Liver (tissue), 9 donors: ENCODE measurements around the gene TGIF1. TPM values are rescaled to one million over a fixed set of nuclear protein-coding genes. Genes with fewer than 3 reads are reported as not detected.

ENCODE experiments used
- DNase-seq: peaks from one replicate; pipeline ENCODE4 v3.0.0-alpha.2; 2017; ENCODE audit warnings: low spot score
- H3K27ac ChIP-seq, 2 donors: one replicate each; pipeline ENCODE4 v1.7.0; 2013; ENCODE audit warnings: inconsistent platforms in 2 of 2, low read length in 2 of 2, control low read depth in 1 of 2, low read depth in 1 of 2, mild to moderate bottlenecking in 1 of 2
- H3K27me3 ChIP-seq, 4 donors: one replicate each; pipeline versions ENCODE4 v1.6.1 to v1.7.0; 2013; ENCODE audit warnings: low read length in 3 of 4, inconsistent platforms in 1 of 4, mild to moderate bottlenecking in 1 of 4, moderate library complexity in 1 of 4; ENCODE audit not compliant: control insufficient read depth in 4 of 4, insufficient read depth in 4 of 4
- H3K36me3 ChIP-seq, 4 donors: one replicate each; pipeline versions ENCODE4 v1.6.1 to v1.7.0; 2013; ENCODE audit warnings: low read length in 3 of 4, mild to moderate bottlenecking in 3 of 4, low read depth in 1 of 4, moderate library complexity in 1 of 4; ENCODE audit not compliant: control insufficient read depth in 4 of 4, insufficient read depth in 3 of 4
- H3K4me1 ChIP-seq, 4 donors: one replicate each; pipeline versions ENCODE4 v1.6.1 to v1.7.0; 2013; ENCODE audit warnings: low read length in 3 of 4, mild to moderate bottlenecking in 3 of 4, moderate library complexity in 1 of 4; ENCODE audit not compliant: control insufficient read depth in 4 of 4, insufficient read depth in 4 of 4
- H3K4me3 ChIP-seq, 3 donors: one replicate each; pipeline versions ENCODE4 v1.6.1 to v1.7.0; 2013; ENCODE audit warnings: low read length in 3 of 3, control low read depth in 1 of 3, low read depth in 1 of 3, mild to moderate bottlenecking in 1 of 3
- H3K9ac ChIP-seq, 2 donors: one replicate each; pipeline ENCODE4 v1.7.0; 2013; ENCODE audit warnings: low read length in 2 of 2, mild to moderate bottlenecking in 2 of 2, moderate library complexity in 2 of 2, control low read depth in 1 of 2, low read depth in 1 of 2
- H3K9me3 ChIP-seq, 4 donors: one replicate each; pipeline versions ENCODE4 v1.6.1 to v1.7.0; 2013; ENCODE audit warnings: low read length in 3 of 4; ENCODE audit not compliant: control insufficient read depth in 4 of 4
- FOXA1 ChIP-seq: IDR thresholded peaks from 2 replicates; pipeline ENCODE4 v1.6.1; 2016; ENCODE audit warnings: antibody characterized with exemption
- FOXA2 ChIP-seq: IDR thresholded peaks from 2 replicates; pipeline ENCODE4 v1.6.1; 2016; ENCODE audit warnings: antibody characterized with exemption
- HNF4G ChIP-seq: IDR thresholded peaks from 2 replicates; pipeline ENCODE4 v1.6.1; 2016; ENCODE audit warnings: antibody characterized with exemption
- JUND ChIP-seq, 2 donors: IDR thresholded peaks; 2 replicates each; pipeline ENCODE4 v1.6.1; 2016; ENCODE audit warnings: antibody characterized with exemption in 2 of 2
- NR2F2 ChIP-seq: IDR thresholded peaks from 2 replicates; pipeline ENCODE4 v1.6.1; 2016; ENCODE audit warnings: antibody characterized with exemption
- RAD21 ChIP-seq, 2 donors: IDR thresholded peaks; 2 replicates each; pipeline ENCODE4 v1.6.1; 2016; ENCODE audit warnings: antibody characterized with exemption in 2 of 2, mild to moderate bottlenecking in 2 of 2
- RXRA ChIP-seq, 2 donors: IDR thresholded peaks; 2 replicates each; pipeline ENCODE4 v1.6.1; 2017 to 2018; ENCODE audit warnings: antibody characterized with exemption in 2 of 2, mild to moderate bottlenecking in 1 of 2
- TAF1 ChIP-seq: conservative IDR thresholded peaks from 2 replicates; pipeline ENCODE4 v1.6.1; 2016; ENCODE audit warnings: antibody characterized with exemption, mild to moderate bottlenecking
- YY1 ChIP-seq: IDR thresholded peaks from 2 replicates; pipeline ENCODE4 v1.6.1; 2016; ENCODE audit warnings: antibody characterized with exemption, mild to moderate bottlenecking
- WGBS: extraction: QIAGEN DNeasy Blood & Tissue Kit; methylation state at CpG from one replicate; pipeline ENCODE4 v1.1.7; 2013; 5-methylcytosine and 5-hydroxymethylcytosine counted together
- polyA plus RNA-seq, 2 donors: library from polyadenylated mRNA; stranded (reverse) in 1 of 2; unstranded in 1 of 2; fragments of 200-250 nt in 1 of 2; fragments of >200 nt in 1 of 2; fragmentation: Nextera tagmentation in 1 of 2; extraction: Ambion mirVana in 1 of 2; gene quantifications; one replicate each; pipeline versions ENCODE4 v1.2.1 to v1.2.3, GENCODE V29; 2013 to 2015
- total RNA-seq, 2 donors: library from RNA; depleted of rRNA; stranded (reverse); fragments of >200 nt; gene quantifications; one replicate each; pipeline ENCODE4 v1.2.3, GENCODE V29; 2014
- TF ChIP-seq, protein P1 (sequence below): IDR thresholded peaks from 2 replicates; pipeline ENCODE4 v1.6.1; 2016; ENCODE audit warnings: antibody characterized with exemption
- TF ChIP-seq, protein P2 (sequence below): IDR thresholded peaks from 2 replicates; pipeline ENCODE4 v1.6.1; 2016; ENCODE audit warnings: antibody characterized with exemption
- TF ChIP-seq, protein P3 (sequence below): fragments of 150-350 bp; IDR thresholded peaks from 2 replicates; pipeline ENCODE4 v1.5.1; 2017; ENCODE audit warnings: improper control_type of control experiment, low read depth, low read length; ENCODE audit not compliant: missing input control
- TF ChIP-seq, protein P4 (sequence below): IDR thresholded peaks from 2 replicates; pipeline ENCODE4 v1.6.1; 2016; ENCODE audit warnings: antibody characterized with exemption
- TF ChIP-seq, protein P5 (sequence below): IDR thresholded peaks from 2 replicates; pipeline ENCODE4 v1.6.1; 2016; ENCODE audit warnings: antibody characterized with exemption, mild to moderate bottlenecking
- donor health status: healthy.
- donor health status: healthy.
- donor health status: healthy.
- donor health status: healthy.
- donor health status: healthy.

Gene TGIF1
- total and polyA plus RNA-seq, 4 donors, result 13.1 to 26.4 (median 18.4) TPM

DNA sequence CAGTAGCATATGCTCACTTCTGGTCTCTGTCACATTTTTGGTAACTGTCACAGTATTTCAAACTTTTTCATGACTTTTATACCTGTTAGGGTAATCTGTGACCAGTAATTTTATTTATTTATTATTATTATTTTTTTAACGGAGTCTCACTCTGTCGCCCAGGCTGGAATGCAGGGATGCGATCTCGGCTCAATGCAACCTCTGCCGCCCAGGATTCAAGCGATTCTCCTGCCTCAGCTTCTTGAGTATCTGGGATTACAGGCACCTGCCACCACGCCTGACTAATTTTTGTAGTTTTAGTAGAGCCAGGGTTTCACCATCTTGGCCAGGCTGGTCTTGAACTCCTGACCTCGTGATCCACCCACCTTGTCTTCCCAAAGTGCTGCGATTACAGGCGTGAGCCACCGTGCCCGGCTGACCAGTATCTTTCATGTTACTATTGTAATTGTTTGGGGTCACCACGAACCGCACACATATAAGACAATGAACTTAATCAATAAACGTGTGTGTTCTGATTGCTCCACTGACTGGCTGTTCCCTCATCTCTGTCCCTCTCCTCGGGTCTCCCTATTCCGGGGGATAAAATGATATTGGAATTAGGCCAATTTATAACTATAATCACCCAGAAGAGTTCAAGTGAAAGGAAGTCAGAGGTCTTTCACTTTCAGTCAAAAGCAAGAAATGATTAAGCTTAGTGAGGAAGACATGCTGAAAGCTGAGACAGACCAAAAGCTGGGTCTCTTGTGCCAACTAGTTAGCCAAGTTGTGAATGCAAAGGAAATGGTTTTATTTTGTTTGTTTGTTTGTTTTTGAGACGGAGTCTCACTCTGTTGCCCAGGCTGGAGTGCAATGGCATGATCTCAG, 22.9 kb downstream of the TGIF1 start:
- peaks cover 0 to 2% (median 0%) of the 10 kb centered on the region in 4 donors for H3K4me1 ChIP-seq
- TF ChIP-seq HNF4G, result no peak
- TF ChIP-seq, protein P1, sequence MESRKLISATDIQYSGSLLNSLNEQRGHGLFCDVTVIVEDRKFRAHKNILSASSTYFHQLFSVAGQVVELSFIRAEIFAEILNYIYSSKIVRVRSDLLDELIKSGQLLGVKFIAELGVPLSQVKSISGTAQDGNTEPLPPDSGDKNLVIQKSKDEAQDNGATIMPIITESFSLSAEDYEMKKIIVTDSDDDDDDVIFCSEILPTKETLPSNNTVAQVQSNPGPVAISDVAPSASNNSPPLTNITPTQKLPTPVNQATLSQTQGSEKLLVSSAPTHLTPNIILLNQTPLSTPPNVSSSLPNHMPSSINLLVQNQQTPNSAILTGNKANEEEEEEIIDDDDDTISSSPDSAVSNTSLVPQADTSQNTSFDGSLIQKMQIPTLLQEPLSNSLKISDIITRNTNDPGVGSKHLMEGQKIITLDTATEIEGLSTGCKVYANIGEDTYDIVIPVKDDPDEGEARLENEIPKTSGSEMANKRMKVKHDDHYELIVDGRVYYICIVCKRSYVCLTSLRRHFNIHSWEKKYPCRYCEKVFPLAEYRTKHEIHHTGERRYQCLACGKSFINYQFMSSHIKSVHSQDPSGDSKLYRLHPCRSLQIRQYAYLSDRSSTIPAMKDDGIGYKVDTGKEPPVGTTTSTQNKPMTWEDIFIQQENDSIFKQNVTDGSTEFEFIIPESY, result no peak
- no peak for TF ChIP-seq RAD21 (IDR thresholded peaks at IDR 0.05)
- TF ChIP-seq, protein P2, sequence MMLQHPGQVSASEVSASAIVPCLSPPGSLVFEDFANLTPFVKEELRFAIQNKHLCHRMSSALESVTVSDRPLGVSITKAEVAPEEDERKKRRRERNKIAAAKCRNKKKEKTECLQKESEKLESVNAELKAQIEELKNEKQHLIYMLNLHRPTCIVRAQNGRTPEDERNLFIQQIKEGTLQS, result no peak
- TF ChIP-seq, protein P3, sequence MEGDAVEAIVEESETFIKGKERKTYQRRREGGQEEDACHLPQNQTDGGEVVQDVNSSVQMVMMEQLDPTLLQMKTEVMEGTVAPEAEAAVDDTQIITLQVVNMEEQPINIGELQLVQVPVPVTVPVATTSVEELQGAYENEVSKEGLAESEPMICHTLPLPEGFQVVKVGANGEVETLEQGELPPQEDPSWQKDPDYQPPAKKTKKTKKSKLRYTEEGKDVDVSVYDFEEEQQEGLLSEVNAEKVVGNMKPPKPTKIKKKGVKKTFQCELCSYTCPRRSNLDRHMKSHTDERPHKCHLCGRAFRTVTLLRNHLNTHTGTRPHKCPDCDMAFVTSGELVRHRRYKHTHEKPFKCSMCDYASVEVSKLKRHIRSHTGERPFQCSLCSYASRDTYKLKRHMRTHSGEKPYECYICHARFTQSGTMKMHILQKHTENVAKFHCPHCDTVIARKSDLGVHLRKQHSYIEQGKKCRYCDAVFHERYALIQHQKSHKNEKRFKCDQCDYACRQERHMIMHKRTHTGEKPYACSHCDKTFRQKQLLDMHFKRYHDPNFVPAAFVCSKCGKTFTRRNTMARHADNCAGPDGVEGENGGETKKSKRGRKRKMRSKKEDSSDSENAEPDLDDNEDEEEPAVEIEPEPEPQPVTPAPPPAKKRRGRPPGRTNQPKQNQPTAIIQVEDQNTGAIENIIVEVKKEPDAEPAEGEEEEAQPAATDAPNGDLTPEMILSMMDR, result no peak
- no peak for TF ChIP-seq FOXA2
- TF ChIP-seq FOXA1, result no peak
- 79% methylated on average over 18 of the region's 18 CpGs for WGBS
- no peak for DNase-seq
- no peak overlapping the region for H3K4me3 ChIP-seq
- H3K9ac ChIP-seq, result no peak overlapping the region
- no peak overlapping the region for H3K27ac ChIP-seq
- H3K27me3 ChIP-seq, result no peaks in the 10 kb centered on the region
- H3K9me3 ChIP-seq, result no peaks in the 10 kb centered on the region
- no peaks in the 10 kb centered on the region for H3K36me3 ChIP-seq

DNA sequence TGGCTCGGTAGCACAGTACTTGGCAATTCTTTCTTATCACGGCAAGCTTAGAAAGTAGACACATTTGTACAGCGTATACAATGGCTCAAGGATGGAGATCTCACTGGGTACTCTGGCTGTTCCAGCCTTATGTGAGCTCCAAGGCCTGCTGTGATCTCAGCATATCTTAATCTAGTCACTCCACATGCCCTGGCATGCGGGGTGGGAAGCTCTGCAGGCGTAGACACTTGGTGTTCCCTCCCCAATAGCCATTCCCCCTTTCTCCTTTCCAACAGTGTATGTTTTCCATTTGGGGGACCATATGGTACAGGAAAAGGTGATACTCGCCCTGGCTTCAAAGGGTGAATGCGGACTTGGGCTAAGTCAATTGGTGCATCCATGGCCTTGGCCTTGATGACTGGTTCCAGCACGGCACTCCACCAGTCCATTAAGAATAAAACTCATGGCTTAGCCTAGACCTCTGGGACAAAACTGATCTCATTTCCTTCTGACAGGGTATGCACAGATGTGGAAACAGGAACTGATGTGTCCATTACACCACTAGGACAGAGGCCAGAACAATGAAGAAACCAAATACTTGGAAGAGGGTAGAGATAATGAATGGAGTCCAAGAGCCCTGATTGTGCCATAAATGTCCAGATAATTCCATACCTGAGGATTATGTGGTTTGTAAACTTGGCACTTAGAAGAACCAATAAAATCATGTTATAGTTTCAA, 28.4 kb downstream of the TGIF1 start:
- H3K4me3 ChIP-seq, result no peak overlapping the region
- H3K27me3 ChIP-seq, result no peaks in the 10 kb centered on the region
- no peak for DNase-seq
- no peak for TF ChIP-seq RXRA (IDR thresholded peaks at IDR 0.05)
- TF ChIP-seq NR2F2, result no peak
- TF ChIP-seq RAD21 (IDR thresholded peaks at IDR 0.05), result no peak
- TF ChIP-seq JUND (IDR thresholded peaks at IDR 0.05), result no peak
- TF ChIP-seq, protein P4, sequence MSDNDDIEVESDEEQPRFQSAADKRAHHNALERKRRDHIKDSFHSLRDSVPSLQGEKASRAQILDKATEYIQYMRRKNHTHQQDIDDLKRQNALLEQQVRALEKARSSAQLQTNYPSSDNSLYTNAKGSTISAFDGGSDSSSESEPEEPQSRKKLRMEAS, result no peak
- no peak for TF ChIP-seq TAF1
- TF ChIP-seq, protein P5, sequence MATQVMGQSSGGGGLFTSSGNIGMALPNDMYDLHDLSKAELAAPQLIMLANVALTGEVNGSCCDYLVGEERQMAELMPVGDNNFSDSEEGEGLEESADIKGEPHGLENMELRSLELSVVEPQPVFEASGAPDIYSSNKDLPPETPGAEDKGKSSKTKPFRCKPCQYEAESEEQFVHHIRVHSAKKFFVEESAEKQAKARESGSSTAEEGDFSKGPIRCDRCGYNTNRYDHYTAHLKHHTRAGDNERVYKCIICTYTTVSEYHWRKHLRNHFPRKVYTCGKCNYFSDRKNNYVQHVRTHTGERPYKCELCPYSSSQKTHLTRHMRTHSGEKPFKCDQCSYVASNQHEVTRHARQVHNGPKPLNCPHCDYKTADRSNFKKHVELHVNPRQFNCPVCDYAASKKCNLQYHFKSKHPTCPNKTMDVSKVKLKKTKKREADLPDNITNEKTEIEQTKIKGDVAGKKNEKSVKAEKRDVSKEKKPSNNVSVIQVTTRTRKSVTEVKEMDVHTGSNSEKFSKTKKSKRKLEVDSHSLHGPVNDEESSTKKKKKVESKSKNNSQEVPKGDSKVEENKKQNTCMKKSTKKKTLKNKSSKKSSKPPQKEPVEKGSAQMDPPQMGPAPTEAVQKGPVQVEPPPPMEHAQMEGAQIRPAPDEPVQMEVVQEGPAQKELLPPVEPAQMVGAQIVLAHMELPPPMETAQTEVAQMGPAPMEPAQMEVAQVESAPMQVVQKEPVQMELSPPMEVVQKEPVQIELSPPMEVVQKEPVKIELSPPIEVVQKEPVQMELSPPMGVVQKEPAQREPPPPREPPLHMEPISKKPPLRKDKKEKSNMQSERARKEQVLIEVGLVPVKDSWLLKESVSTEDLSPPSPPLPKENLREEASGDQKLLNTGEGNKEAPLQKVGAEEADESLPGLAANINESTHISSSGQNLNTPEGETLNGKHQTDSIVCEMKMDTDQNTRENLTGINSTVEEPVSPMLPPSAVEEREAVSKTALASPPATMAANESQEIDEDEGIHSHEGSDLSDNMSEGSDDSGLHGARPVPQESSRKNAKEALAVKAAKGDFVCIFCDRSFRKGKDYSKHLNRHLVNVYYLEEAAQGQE, result no peak
- TF ChIP-seq, protein P1, result no peak
- TF ChIP-seq YY1, result no peak
- TF ChIP-seq, protein P2, result no peak
- H3K9me3 ChIP-seq, result no peaks in the 10 kb centered on the region
- no peaks in the 10 kb centered on the region for H3K36me3 ChIP-seq
- no peaks in the 10 kb centered on the region for H3K4me1 ChIP-seq
- no peak overlapping the region for H3K9ac ChIP-seq
- H3K27ac ChIP-seq, result no peak overlapping the region
- 95% methylated on average over 8 of the region's 8 CpGs for WGBS
